ENCODE measurements around the gene ZNF100. TPM values are rescaled to one million over a fixed set of nuclear protein-coding genes. Genes with fewer than 3 reads are reported as not detected.
"Not testable (repeated sequence)": the region's sequence is repeated elsewhere in the genome, so short reads cannot be mapped to it uniquely, and the experiment has no call there.

The ZNF100 gene
- total RNA-seq, 1 experiment from 2014 or later, result 30.7 TPM

GRCh38 chr19:21766705-21767064 is 694 bp downstream of the ZNF100 start:
- H3K9me3 ChIP-seq (ENCODE audit: control insufficient read depth, low read depth, low read length); H3K23me2 ChIP-seq (ENCODE audit: insufficient read length, low read depth, low read length, poor library complexity, severe bottlenecking); H4K8ac ChIP-seq (replicated peaks; ENCODE audit: insufficient read length, low read depth, low read length); H3K23ac ChIP-seq (ENCODE audit: insufficient read length, low read depth, low read length); H2BK15ac ChIP-seq (ENCODE audit: low read depth, low read length); H2AK5ac ChIP-seq (ENCODE audit: insufficient read length, low read length); H3T11ph ChIP-seq (ENCODE audit: low read length); H2BK20ac ChIP-seq (ENCODE audit: low read depth, low read length, poor library complexity, severe bottlenecking); H3K27ac ChIP-seq (ENCODE audit: insufficient read length, low read depth, low read length); H2BK12ac ChIP-seq (ENCODE audit: insufficient read length, low read depth, low read length); H3K4ac ChIP-seq (ENCODE audit: low read depth, low read length); H3K79me1 ChIP-seq (ENCODE audit: insufficient read depth, low read depth, low read length, poor library complexity, severe bottlenecking); H2BK120ac ChIP-seq (ENCODE audit: low read depth, low read length, poor library complexity, severe bottlenecking); H4K20me1 ChIP-seq (ENCODE audit: control insufficient read depth, insufficient read depth, insufficient read length); DNase-seq; H2AFZ ChIP-seq (ENCODE audit: low read length); H3K4me1 ChIP-seq (ENCODE audit: insufficient read depth, low read length); H4K5ac ChIP-seq (ENCODE audit: insufficient read length, low read depth, low read length); H3K14ac ChIP-seq (ENCODE audit: insufficient read depth, low read length); H2BK5ac ChIP-seq (ENCODE audit: insufficient read length, low read length); H3K18ac ChIP-seq (ENCODE audit: insufficient read length, low read depth, low read length); H3K79me2 ChIP-seq (ENCODE audit: insufficient read depth, low read length); H3K56ac ChIP-seq (ENCODE audit: insufficient read length, low read depth, low read length); H3K27me3 Mint-ChIP-seq (ENCODE audit: low read depth); H4K91ac ChIP-seq (ENCODE audit: insufficient read length, low read depth, low read length); H3K27me3 ChIP-seq (ENCODE audit: insufficient read depth, low read length): not testable (repeated sequence)
- Mint-ChIP-seq H3K27ac (peak overlapping the region; percentile 93 to 99 (median 98); a peak in 6 of 7 replicates), H3K36me3 (ENCODE audit: insufficient read depth in 1 of 3, low read depth in 3 of 3) (peaks cover 35 to 48% (median 40%) of the 10 kb centered on the region in 3 experiments), H3K9me3 (peaks cover 0 to 46% of the 10 kb centered on the region in 2 experiments; a peak in 3 of 5 replicates), H3K4me3 (peak overlapping the region; percentile 96 to 99), H3K4me1 (peaks cover 9 to 11% of the 10 kb centered on the region in 2 experiments)
- H3K9ac ChIP-seq (ENCODE audit: extremely low read depth, insufficient read length, low read length), result peak overlapping the region; percentile 93
- H3K4me2 ChIP-seq (ENCODE audit: insufficient read depth, insufficient read length, low read length), result peak overlapping the region; percentile 38
- no CpG with 5 or more reads among the region's 19 CpGs for WGBS (ENCODE audit: extremely low coverage, insufficient read length, low lambda C conversion rate)

Data from H9 (cell line).